IPS-20b (cell line): Measurements from ENCODE around the gene DPYSL5.

ENCODE experiments used
- H3K27ac ChIP-seq: one replicate; pipeline ENCODE4 v1.5.1; 2013; ENCODE audit warnings: low read length
- H3K27me3 ChIP-seq: 2 replicates; pipeline ENCODE4 v1.6.1; 2013; ENCODE audit warnings: mild to moderate bottlenecking, low read length, inconsistent platforms; ENCODE audit not compliant: insufficient read depth
- H3K36me3 ChIP-seq: 2 replicates; pipeline ENCODE4 v1.6.1; 2013; ENCODE audit warnings: low read depth, mild to moderate bottlenecking, inconsistent platforms, low read length, moderate library complexity; ENCODE audit not compliant: insufficient read depth
- H3K4me1 ChIP-seq: 2 replicates; pipeline ENCODE4 v1.6.1; 2013; ENCODE audit warnings: mild to moderate bottlenecking, control low read depth, inconsistent platforms, low read length, moderate library complexity; ENCODE audit not compliant: insufficient read depth
- H3K4me3 ChIP-seq: 2 replicates; pipeline ENCODE4 v1.5.1; 2013; ENCODE audit warnings: mild to moderate bottlenecking, low read length, inconsistent platforms
- H3K9ac ChIP-seq: 2 replicates; pipeline ENCODE4 v1.6.1; 2013; ENCODE audit warnings: low read depth, mild to moderate bottlenecking, inconsistent platforms, low read length, moderate library complexity
- H3K9me3 ChIP-seq: 2 replicates; pipeline ENCODE4 v1.6.1; 2013; ENCODE audit warnings: mild to moderate bottlenecking, low read depth, low read length, inconsistent platforms; ENCODE audit not compliant: insufficient read depth

The DPYSL5 gene

GRCh38 chr2:26964446-26965130 is 116.7 kb downstream of the DPYSL5 start:
- Histone ChIP-seq H3K36me3 (no peaks in the 10 kb centered on the region), H3K9ac (no peak overlapping the region), H3K4me3 (no peak overlapping the region), H3K4me1 (no peaks in the 10 kb centered on the region), H3K9me3 (no peaks in the 10 kb centered on the region), H3K27ac (no peak overlapping the region), H3K27me3 (peaks cover 20% of the 10 kb centered on the region)

- peaks cover 40% of the 10 kb centered on the region for H3K27me3 ChIP-seq
- peaks cover 5% of the 10 kb centered on the region; the same call in 1 of the 2 replicates for H3K4me1 ChIP-seq
- H3K27ac ChIP-seq = no peak overlapping the region
- H3K9me3 ChIP-seq = no peaks in the 10 kb centered on the region
- H3K9ac ChIP-seq = no peak overlapping the region
- no peaks in the 10 kb centered on the region for H3K36me3 ChIP-seq
- no peak overlapping the region for H3K4me3 ChIP-seq
These were observed 120.1 kb downstream of the DPYSL5 start for GRCh38 chr2:26968001-26968400.

GRCh38 chr2:26969077-26969844 is 121.3 kb downstream of the DPYSL5 start:
- Histone ChIP-seq H3K9ac (no peak overlapping the region), H3K36me3 (no peaks in the 10 kb centered on the region)

GRCh38 chr2:26970244-26970927 is 122.5 kb downstream of the DPYSL5 start, which contains the start of gene MAPRE3:
TSS of gene MAPRE3 (plus strand) at chr2:26970637. CDS start at chr2:27022219, 51,582 bp downstream.
- Histone ChIP-seq H3K27ac (no peak within 1 kb of the TSS), H3K4me3 (peak within 1 kb of the TSS; percentile 72), H3K9me3 (no peaks in the 10 kb centered on the region), H3K4me1 (peaks cover 17% of the 10 kb centered on the region; the same call in 1 of the 2 replicates), H3K27me3 (peaks cover 43% of the 10 kb centered on the region), H3K36me3 (no peaks in the 10 kb centered on the region), H3K9ac (peak within 1 kb of the TSS; percentile 2; the same call in 1 of the 2 replicates)

More at GRCh38 chr2:26969077-26969844, 121.3 kb downstream of the DPYSL5 start:
- Histone ChIP-seq H3K9me3 (no peaks in the 10 kb centered on the region), H3K4me1 (peaks cover 6% of the 10 kb centered on the region; the same call in 1 of the 2 replicates), H3K27me3 (peaks cover 43% of the 10 kb centered on the region), H3K4me3 (no peak overlapping the region), H3K27ac (no peak overlapping the region)

- no peaks in the 10 kb centered on the region for H3K36me3 ChIP-seq
- H3K27me3 ChIP-seq = peaks cover 43% of the 10 kb centered on the region
- H3K4me3 ChIP-seq = peak overlapping the region; percentile 72
- H3K9ac ChIP-seq = peak overlapping the region; percentile 2; the same call in 1 of the 2 replicates
- no peak overlapping the region for H3K27ac ChIP-seq
- no peaks in the 10 kb centered on the region for H3K9me3 ChIP-seq
- peaks cover 23% of the 10 kb centered on the region; the same call in 1 of the 2 replicates for H3K4me1 ChIP-seq
These were observed 123.1 kb downstream of the DPYSL5 start for GRCh38 chr2:26970928-26971627.

- H3K36me3 ChIP-seq = no peaks in the 10 kb centered on the region
- peaks cover 25% of the 10 kb centered on the region; the same call in 1 of the 2 replicates for H3K4me1 ChIP-seq
- H3K4me3 ChIP-seq = peak overlapping the region; percentile 72; the same call in 1 of the 2 replicates
- peaks cover 43% of the 10 kb centered on the region for H3K27me3 ChIP-seq
- H3K27ac ChIP-seq = no peak overlapping the region
- H3K9ac ChIP-seq = no peak overlapping the region
- H3K9me3 ChIP-seq = no peaks in the 10 kb centered on the region
These were observed 124.2 kb downstream of the DPYSL5 start for GRCh38 chr2:26971911-26972786.

GRCh38 chr2:26974352-26974751 is 126.4 kb downstream of the DPYSL5 start:
- peaks cover 26% of the 10 kb centered on the region for H3K27me3 ChIP-seq
- H3K4me1 ChIP-seq = peaks cover 25% of the 10 kb centered on the region; the same call in 1 of the 2 replicates
- H3K9ac ChIP-seq = no peak overlapping the region
- peak overlapping the region; percentile 10; the same call in 1 of the 2 replicates for H3K4me3 ChIP-seq
- H3K9me3 ChIP-seq = no peaks in the 10 kb centered on the region
- H3K36me3 ChIP-seq = no peaks in the 10 kb centered on the region
- no peak overlapping the region for H3K27ac ChIP-seq

GRCh38 chr2:26975102-26975501 is 127.2 kb downstream of the DPYSL5 start:
- Histone ChIP-seq H3K9ac (no peak overlapping the region), H3K27ac (no peak overlapping the region), H3K4me3 (peak overlapping the region; percentile 10; the same call in 1 of the 2 replicates)

GRCh38 chr2:26975656-26976055 is 127.7 kb downstream of the DPYSL5 start:
- peaks cover 23% of the 10 kb centered on the region for H3K27me3 ChIP-seq
- H3K4me1 ChIP-seq = peaks cover 25% of the 10 kb centered on the region; the same call in 1 of the 2 replicates

More at GRCh38 chr2:26975102-26975501, 127.2 kb downstream of the DPYSL5 start:
- H3K27me3 ChIP-seq = peaks cover 23% of the 10 kb centered on the region
- H3K4me1 ChIP-seq = peaks cover 25% of the 10 kb centered on the region; the same call in 1 of the 2 replicates
- H3K36me3 ChIP-seq = no peaks in the 10 kb centered on the region
- no peaks in the 10 kb centered on the region for H3K9me3 ChIP-seq

GRCh38 chr2:26976237-26976636 is 128.3 kb downstream of the DPYSL5 start:
- no peak overlapping the region for H3K4me3 ChIP-seq
- H3K36me3 ChIP-seq = no peaks in the 10 kb centered on the region
- H3K27ac ChIP-seq = no peak overlapping the region
- H3K9ac ChIP-seq = no peak overlapping the region
- H3K27me3 ChIP-seq = peaks cover 21% of the 10 kb centered on the region
- peaks cover 25% of the 10 kb centered on the region; the same call in 1 of the 2 replicates for H3K4me1 ChIP-seq
- no peaks in the 10 kb centered on the region for H3K9me3 ChIP-seq

More at GRCh38 chr2:26975656-26976055, 127.7 kb downstream of the DPYSL5 start:
- H3K36me3 ChIP-seq = no peaks in the 10 kb centered on the region
- H3K9me3 ChIP-seq = no peaks in the 10 kb centered on the region
- no peak overlapping the region for H3K4me3 ChIP-seq
- no peak overlapping the region for H3K9ac ChIP-seq
- no peak overlapping the region for H3K27ac ChIP-seq
